Progenitor cell of endocrine pancreas (in vitro differentiated cells): ENCODE results near the gene RAB25. TPM values are rescaled to one million over a fixed set of nuclear protein-coding genes. Genes with fewer than 3 reads are reported as not detected.
"Not testable (repeated sequence)": the region's sequence is repeated elsewhere in the genome, so short reads cannot be mapped to it uniquely, and the experiment has no call there.

Experiments
- DNase-seq: peaks from one replicate; pipeline ENCODE4 v3.0.0; 2021; ENCODE audit warnings: low spot score; ENCODE audit not compliant: unreplicated experiment
- H3K27ac Mint-ChIP-seq: 2 replicates; pipeline ENCODE4 v1.8.0; 2021; ENCODE audit warnings: mild to moderate bottlenecking, moderate library complexity, mixed read lengths
- H3K27me3 Mint-ChIP-seq: 2 replicates; pipeline ENCODE4 v1.8.0; 2021; ENCODE audit warnings: mixed read lengths
- H3K36me3 Mint-ChIP-seq: 2 replicates; pipeline ENCODE4 v1.8.0; 2022; ENCODE audit warnings: mixed read lengths; ENCODE audit not compliant: insufficient read depth
- H3K4me1 Mint-ChIP-seq: 2 replicates; pipeline ENCODE4 v1.8.0; 2021; ENCODE audit warnings: low read depth, mixed read lengths
- H3K4me3 Mint-ChIP-seq: 2 replicates; pipeline ENCODE4 v1.8.0; 2021; ENCODE audit warnings: low read depth, mild to moderate bottlenecking, moderate library complexity, mixed read lengths
- H3K9me3 Mint-ChIP-seq: 2 replicates; pipeline ENCODE4 v1.8.0; 2021; ENCODE audit warnings: low read depth, mixed read lengths
- total RNA-seq: library from RNA; stranded (reverse); gene quantifications from 2 replicates; pipeline ENCODE4 v1.2.1, GENCODE V29; 2021
- TF ChIP-seq, protein P1 (sequence below): fragments of 200-600 bp; sonication (generic); IDR thresholded peaks from one replicate; pipeline ENCODE4 v1.5.0; 2021; ENCODE audit warnings: antibody characterized with exemption, mild to moderate bottlenecking; ENCODE audit not compliant: unreplicated experiment

Gene RAB25
- total RNA-seq, 1 donor from 2014 or later, result 93.8 TPM

DNA sequence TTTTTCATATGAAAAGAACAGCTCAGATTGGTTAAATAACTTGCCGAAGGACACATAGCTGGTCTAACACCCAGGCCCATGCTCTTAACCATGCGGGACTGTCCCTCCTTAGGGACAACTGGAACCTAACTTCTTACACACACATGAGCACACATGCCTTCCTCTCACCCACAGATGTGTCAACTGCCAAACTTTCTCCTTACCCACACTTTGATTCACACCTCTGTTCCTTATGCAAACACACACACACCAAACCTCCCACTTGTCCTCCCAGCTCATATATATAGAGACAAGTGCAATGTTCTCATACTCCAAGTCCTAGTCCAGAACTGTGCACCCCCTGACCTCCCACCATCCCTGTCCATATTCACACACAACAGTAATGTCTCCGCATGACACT, 4.3 kb downstream of the RAB25 start:
- Mint-ChIP-seq H3K27ac (peak overlapping the region; percentile 18), H3K36me3 (peaks cover 6% of the 10 kb centered on the region), H3K4me1 (peaks cover 23% of the 10 kb centered on the region), H3K27me3 (no peaks in the 10 kb centered on the region), H3K9me3 (no peaks in the 10 kb centered on the region), H3K4me3 (no peak overlapping the region)
- no peak for DNase-seq
- TF ChIP-seq, protein P1, sequence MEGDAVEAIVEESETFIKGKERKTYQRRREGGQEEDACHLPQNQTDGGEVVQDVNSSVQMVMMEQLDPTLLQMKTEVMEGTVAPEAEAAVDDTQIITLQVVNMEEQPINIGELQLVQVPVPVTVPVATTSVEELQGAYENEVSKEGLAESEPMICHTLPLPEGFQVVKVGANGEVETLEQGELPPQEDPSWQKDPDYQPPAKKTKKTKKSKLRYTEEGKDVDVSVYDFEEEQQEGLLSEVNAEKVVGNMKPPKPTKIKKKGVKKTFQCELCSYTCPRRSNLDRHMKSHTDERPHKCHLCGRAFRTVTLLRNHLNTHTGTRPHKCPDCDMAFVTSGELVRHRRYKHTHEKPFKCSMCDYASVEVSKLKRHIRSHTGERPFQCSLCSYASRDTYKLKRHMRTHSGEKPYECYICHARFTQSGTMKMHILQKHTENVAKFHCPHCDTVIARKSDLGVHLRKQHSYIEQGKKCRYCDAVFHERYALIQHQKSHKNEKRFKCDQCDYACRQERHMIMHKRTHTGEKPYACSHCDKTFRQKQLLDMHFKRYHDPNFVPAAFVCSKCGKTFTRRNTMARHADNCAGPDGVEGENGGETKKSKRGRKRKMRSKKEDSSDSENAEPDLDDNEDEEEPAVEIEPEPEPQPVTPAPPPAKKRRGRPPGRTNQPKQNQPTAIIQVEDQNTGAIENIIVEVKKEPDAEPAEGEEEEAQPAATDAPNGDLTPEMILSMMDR, result no peak

DNA sequence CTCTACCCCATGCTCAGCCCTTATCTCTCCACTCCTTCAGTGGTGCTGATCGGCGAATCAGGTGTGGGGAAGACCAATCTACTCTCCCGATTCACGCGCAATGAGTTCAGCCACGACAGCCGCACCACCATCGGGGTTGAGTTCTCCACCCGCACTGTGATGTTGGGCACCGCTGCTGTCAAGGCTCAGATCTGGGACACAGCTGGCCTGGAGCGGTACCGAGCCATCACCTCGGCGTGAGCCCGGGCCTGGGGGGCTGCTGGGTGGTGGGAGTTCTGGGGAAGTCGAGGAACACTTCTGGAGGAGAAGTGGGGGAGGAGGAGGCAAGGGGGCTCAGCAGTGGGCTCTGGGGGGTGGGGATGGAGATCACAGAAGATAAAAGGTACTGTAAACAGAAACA, 4.9 kb downstream of the RAB25 start:
- peaks cover 6% of the 10 kb centered on the region for H3K36me3 Mint-ChIP-seq
- H3K4me1 Mint-ChIP-seq, result peaks cover 22% of the 10 kb centered on the region
- DNase-seq, result no peak
- peak overlapping the region; percentile 16 for H3K27ac Mint-ChIP-seq
- no peaks in the 10 kb centered on the region for H3K9me3 Mint-ChIP-seq
- H3K27me3 Mint-ChIP-seq, result no peaks in the 10 kb centered on the region
- no peak overlapping the region for H3K4me3 Mint-ChIP-seq
- TF ChIP-seq, protein P1, result no peak

DNA sequence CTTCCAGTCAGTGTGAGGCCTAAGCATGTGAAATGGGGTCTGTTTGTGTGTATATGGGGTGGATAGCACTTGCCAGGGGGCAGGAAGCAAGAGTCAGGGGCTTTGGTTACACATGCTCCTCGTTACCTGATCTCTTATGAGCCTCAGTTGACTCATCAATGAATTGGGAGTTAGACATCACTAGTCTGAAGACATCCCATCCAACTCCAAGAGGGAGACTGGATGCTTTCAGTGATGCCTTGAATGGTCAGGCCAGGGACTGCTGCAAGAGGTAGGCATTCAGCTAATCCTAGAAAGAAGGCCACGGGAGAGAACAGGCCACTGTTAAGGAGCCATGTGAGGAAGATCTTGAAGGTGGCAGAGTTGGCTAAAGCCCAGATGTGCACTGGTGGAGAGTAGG, 6.3 kb downstream of the RAB25 start:
- no peak for DNase-seq
- Mint-ChIP-seq H3K36me3 (peaks cover 7% of the 10 kb centered on the region), H3K27me3 (no peaks in the 10 kb centered on the region), H3K4me3 (no peak overlapping the region), H3K27ac (no peak overlapping the region), H3K9me3 (no peaks in the 10 kb centered on the region), H3K4me1 (peaks cover 8% of the 10 kb centered on the region)
- TF ChIP-seq, protein P1, result no peak

DNA sequence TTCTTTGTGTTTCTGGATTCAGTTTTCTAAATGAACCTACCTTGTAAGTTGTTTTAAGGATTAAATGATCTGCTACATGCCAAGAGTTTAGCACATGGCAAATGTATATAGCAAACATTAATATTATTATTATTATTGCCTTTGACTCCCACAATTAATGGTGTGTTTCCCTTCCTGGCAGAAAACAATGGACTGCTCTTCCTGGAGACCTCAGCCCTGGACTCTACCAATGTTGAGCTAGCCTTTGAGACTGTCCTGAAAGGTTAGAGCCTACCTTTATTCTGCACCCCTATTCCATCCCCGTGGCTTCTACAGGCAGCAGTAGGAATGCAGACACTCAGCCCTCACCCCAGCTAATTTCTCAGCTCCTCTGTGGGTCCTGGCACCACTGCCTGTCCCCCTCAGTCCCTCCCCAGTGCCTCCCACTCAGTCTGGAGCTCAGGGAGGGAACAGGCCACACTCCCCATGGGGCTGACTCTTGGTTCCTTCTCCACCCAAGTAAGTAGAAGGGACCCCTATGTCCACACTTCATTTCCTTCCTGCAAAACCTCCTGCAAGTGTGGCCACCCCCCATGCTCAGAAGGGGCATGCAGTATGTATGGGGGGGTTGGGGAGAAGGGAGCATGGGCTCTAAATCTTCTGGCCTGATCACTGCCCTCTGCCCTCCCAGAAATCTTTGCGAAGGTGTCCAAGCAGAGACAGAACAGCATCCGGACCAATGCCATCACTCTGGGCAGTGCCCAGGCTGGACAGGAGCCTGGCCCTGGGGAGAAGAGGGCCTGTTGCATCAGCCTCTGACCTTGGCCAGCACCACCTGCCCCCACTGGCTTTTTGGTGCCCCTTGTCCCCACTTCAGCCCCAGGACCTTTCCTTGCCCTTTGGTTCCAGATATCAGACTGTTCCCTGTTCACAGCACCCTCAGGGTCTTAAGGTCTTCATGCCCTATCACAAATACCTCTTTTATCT, 8.8 kb downstream of the RAB25 start:
- Mint-ChIP-seq H3K4me3 (no peak overlapping the region), H3K27me3 (no peaks in the 10 kb centered on the region), H3K4me1 (peaks cover 16% of the 10 kb centered on the region), H3K27ac (peak overlapping the region; percentile 56), H3K9me3 (no peaks in the 10 kb centered on the region), H3K36me3 (peaks cover 9% of the 10 kb centered on the region)
- TF ChIP-seq, protein P1, result no peak
- DNase-seq, result no peak

DNA sequence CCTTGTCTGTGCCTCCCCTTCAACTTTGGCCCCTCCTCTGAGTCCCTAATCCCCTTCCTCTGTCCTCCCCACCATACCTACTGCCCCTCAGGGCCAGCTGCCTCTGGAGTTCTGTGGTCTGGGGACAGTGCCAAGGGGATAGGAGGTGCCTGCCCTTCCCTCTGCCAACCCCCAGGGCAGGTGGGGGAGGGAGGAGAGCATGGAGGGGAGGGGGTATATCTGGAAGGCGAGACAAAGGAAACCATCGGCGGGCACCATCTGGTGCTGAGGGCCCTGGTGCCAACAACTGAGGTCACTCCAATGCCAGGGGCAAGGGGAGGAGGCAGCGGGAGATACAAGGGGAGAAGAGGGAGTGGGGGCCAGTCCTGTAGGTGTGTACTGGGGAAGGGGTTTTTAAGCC, 9.6 kb downstream of the RAB25 start:
- DNase-seq, result no peak
- Mint-ChIP-seq H3K36me3 (peaks cover 14% of the 10 kb centered on the region), H3K4me1 (peaks cover 19% of the 10 kb centered on the region), H3K4me3 (no peak overlapping the region), H3K27me3 (no peaks in the 10 kb centered on the region), H3K27ac (peak overlapping the region; percentile 56), H3K9me3 (no peaks in the 10 kb centered on the region)
- TF ChIP-seq, protein P1, result no peak

DNA sequence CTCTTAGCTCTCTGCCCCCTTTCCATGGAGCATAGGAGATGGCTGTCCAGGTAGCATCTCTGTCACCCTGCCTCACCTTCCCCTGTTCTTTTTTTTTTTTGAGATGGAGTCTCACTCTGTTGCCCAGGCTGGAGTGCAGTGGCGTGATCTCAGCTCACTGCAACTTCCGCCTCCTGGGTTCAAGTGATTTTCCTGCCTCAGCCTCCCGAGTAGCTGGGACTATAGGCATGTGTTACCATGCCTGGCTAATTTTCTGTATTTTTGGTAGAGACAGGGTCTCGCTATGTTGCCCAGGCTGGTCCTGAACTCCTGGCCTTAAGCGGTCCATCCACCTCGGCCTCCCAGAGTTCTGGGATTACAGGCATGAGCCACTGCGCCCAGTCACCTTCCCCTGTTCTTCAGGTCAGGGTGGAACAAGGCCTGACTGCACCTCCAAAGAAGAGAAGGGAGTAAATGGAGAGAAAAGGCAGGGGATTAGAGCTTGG, 10.4 kb downstream of the RAB25 start:
- H3K4me3 Mint-ChIP-seq, H3K27me3 Mint-ChIP-seq, H3K9me3 Mint-ChIP-seq, DNase-seq: not testable (repeated sequence)
- peaks cover 15% of the 10 kb centered on the region for H3K36me3 Mint-ChIP-seq
- peak overlapping the region; percentile 73 for H3K27ac Mint-ChIP-seq
- H3K4me1 Mint-ChIP-seq, result peaks cover 26% of the 10 kb centered on the region
